ENCODE measurements around the gene TRPV3.
"Not testable (repeated sequence)": the region's sequence is repeated elsewhere in the genome, so short reads cannot be mapped to it uniquely, and the experiment has no call there.

Gene TRPV3

DNA sequence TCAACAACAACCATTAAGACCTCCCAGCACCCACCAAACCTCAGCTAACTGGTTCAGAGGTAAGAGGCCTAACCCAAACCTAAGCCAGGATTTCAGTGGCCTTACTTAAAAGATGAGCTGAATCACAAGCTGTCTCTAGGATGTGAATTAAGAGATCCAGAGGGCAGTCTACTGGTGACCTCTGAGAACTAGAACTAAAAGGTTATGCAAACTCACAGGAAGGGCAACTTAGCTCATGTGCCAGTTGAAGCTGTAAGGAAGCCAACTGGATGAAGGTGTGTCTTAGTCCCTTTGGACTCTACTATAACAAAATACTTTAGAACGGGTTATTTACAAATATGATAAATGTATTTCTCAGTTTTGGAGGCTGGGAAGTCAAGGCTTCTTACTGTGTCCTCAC lies 91.3 kb downstream of the TRPV3 start:
- DNase-seq = not testable (repeated sequence)

Data from hematopoietic multipotent progenitor cell treated with erythropoietin and hydrocortisone succinate and interleukin-3 and kit ligand, for 8 days (in vitro differentiated cells).